Activated CD4-positive, alpha-beta T cell treated with anti-CD3 and anti-CD28 coated beads, Interleukin-2, amount 10 ng/mL, durations not matched to agents 24 days and 14 days (primary cell): ENCODE results near the gene BBS7. TPM values are rescaled to one million over a fixed set of nuclear protein-coding genes. Genes with fewer than 3 reads are reported as not detected.

ENCODE experiments used
- DNase-seq: peaks from one replicate; pipeline ENCODE4 v3.0.0; 2022
- H3K27ac Mint-ChIP-seq: one replicate; pipeline ENCODE4 v1.8.0; 2022; ENCODE audit warnings: mild to moderate bottlenecking, mixed read lengths
- H3K27me3 Mint-ChIP-seq: one replicate; pipeline ENCODE4 v1.8.0; 2022; ENCODE audit warnings: mixed read lengths
- H3K36me3 Mint-ChIP-seq: one replicate; pipeline ENCODE4 v1.8.0; 2022; ENCODE audit warnings: low read depth, mild to moderate bottlenecking, mixed read lengths
- H3K4me1 Mint-ChIP-seq: one replicate; pipeline ENCODE4 v1.8.0; 2021; ENCODE audit warnings: mixed read lengths
- H3K4me3 Mint-ChIP-seq: one replicate; pipeline ENCODE4 v1.8.0; 2022; ENCODE audit warnings: mild to moderate bottlenecking, moderate library complexity, mixed read lengths
- H3K9me3 Mint-ChIP-seq: one replicate; pipeline ENCODE4 v1.8.0; 2021; ENCODE audit warnings: mixed read lengths
- intact Hi-C: fragments of 100-400 bp; cut with micrococcal nuclease; formaldehyde crosslinking; loops from one replicate; pipeline ENCODE4 v1.15.1; 2023
- total RNA-seq: library from RNA; stranded (reverse); gene quantifications from 2 replicates; pipeline ENCODE4 v1.2.3, GENCODE V29; 2022

BBS7 gene
- total RNA-seq, 1 donor from 2014 or later = 18.3 TPM

DNA sequence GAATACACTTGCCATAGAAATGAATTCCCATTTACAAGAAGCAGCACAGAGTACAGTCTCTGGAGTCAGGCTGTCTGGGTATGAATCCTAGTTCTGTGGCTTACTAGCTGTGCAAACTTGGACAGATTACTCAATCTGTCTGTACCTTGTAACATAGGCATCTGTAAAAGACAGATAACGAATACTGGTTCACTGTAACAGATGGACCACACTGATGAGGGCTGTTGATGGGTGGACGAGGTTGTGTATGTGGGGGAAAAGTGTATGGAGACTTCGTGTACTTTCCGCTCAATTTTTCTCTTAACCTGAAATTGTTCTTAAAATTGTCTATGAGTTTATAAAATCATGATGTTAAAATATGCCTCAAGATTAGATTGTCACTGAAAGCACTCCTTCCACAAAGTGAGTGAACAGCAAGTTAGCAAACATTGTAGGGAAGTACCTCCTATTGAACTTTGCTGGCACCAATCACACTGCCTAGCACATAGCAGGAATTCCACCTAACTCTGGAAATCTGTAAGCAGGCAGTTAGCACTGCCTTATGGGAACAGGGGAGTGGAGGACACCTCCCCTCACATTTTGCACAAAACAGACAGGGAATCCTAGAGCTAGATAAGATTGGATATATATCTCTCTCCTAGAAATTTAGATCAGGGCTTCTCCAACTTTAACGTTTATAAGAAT lies 75.6 kb downstream of the BBS7 start:
- Mint-ChIP-seq H3K36me3 (no peaks in the 10 kb centered on the region), H3K9me3 (no peaks in the 10 kb centered on the region), H3K27ac (no peak overlapping the region), H3K4me1 (peaks cover 17% of the 10 kb centered on the region), H3K4me3 (no peak overlapping the region), H3K27me3 (no peaks in the 10 kb centered on the region)
- DNase-seq = no peak
- intact Hi-C loops = loop anchor here (10.0 kb wide), 1 partner anchor 640 kb away; no protein-coding TSS in a partner anchor

DNA sequence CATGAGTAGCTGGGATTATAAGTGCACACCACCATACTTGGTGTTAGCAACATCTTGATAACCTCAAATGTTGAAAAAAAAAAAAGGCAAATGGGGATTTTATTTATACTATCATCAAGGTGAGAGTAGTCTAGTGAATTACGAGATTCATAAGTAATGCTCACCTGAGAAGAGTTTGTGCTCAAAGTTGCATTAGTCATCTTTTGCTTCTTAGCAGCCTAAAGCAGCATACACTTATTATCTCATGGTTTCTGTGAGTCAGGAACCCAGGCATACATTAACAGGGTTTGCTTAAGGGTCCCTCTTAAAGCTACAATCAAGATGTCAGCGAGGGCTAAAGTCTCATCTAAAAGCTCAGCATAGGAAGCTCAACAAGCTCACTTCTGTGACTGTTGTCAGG lies 77.3 kb downstream of the BBS7 start:
- Mint-ChIP-seq H3K4me3 (no peak overlapping the region), H3K36me3 (no peaks in the 10 kb centered on the region), H3K27me3 (peaks cover 2% of the 10 kb centered on the region), H3K4me1 (peaks cover 20% of the 10 kb centered on the region), H3K9me3 (no peaks in the 10 kb centered on the region), H3K27ac (no peak overlapping the region)
- intact Hi-C loops = loop anchor here (10.0 kb wide), 1 partner anchor 638 kb away; no protein-coding TSS in a partner anchor
- DNase-seq = no peak

DNA sequence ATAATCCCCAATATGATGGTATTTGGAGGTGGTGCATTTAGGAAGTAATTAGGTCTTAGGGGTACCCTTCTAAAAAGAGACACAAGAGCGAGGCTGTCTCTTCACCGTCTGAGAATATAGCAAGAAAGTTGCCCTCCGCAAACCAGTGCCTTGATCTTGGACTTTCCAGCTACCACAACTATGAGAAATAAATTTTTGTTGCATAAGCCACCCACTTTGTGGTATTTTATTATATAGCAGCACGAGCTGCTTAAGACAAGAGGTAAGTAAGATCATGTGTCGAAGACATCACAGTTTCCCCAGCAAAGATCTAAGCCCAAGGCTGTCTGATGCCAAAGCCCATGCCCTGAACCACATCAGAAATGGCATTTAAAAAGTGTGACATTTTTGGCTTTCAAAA lies 78.8 kb downstream of the BBS7 start:
- H3K27ac Mint-ChIP-seq = no peak overlapping the region
- H3K9me3 Mint-ChIP-seq = no peaks in the 10 kb centered on the region
- no peak overlapping the region for H3K4me3 Mint-ChIP-seq
- no peak for DNase-seq
- intact Hi-C loops = loop anchor here (10.0 kb wide), 1 partner anchor 637 kb away; no protein-coding TSS in a partner anchor
- H3K4me1 Mint-ChIP-seq = peaks cover 20% of the 10 kb centered on the region
- peaks cover 5% of the 10 kb centered on the region for H3K27me3 Mint-ChIP-seq
- no peaks in the 10 kb centered on the region for H3K36me3 Mint-ChIP-seq

GRCh38 chr4:121790976-121791375 lies 79.3 kb downstream of the BBS7 start:
- DNase-seq = no peak
- H3K27me3 Mint-ChIP-seq = peaks cover 6% of the 10 kb centered on the region
- peaks cover 17% of the 10 kb centered on the region for H3K4me1 Mint-ChIP-seq
- no peak overlapping the region for H3K4me3 Mint-ChIP-seq
- no peaks in the 10 kb centered on the region for H3K9me3 Mint-ChIP-seq
- no peak overlapping the region for H3K27ac Mint-ChIP-seq
- intact Hi-C loops = loop anchor here (10.0 kb wide), 1 partner anchor 636 kb away; no protein-coding TSS in a partner anchor
- H3K36me3 Mint-ChIP-seq = no peaks in the 10 kb centered on the region

GRCh38 chr4:121789960-121790829 lies 80.1 kb downstream of the BBS7 start:
- Mint-ChIP-seq H3K27me3 (peaks cover 11% of the 10 kb centered on the region), H3K9me3 (no peaks in the 10 kb centered on the region), H3K4me3 (no peak overlapping the region), H3K4me1 (peaks cover 13% of the 10 kb centered on the region), H3K27ac (no peak overlapping the region), H3K36me3 (no peaks in the 10 kb centered on the region)
- intact Hi-C loops = loop anchor here (10.0 kb wide), 1 partner anchor 635 kb away; no protein-coding TSS in a partner anchor
- no peak for DNase-seq

DNA sequence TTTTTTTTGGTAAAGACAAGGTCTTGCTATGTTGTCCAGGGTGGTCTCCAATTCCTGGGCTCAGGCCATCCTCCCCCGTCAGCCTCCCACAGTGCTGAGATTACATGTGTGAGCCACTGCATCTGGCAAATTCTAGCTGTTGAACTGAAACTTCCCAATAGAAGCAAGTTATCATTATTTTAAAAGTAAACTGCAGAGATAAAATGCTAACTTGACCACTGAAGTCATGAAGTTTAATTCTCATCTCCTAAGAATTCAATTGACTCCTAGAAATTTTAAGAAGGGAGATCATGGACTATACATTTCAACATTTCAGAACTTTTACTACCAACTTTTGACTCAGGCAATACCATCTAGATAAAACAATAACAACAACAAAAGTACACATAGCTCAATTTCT lies 80.8 kb downstream of the BBS7 start:
- intact Hi-C loops = no loop called here
- Mint-ChIP-seq H3K4me3 (no peak overlapping the region), H3K36me3 (no peaks in the 10 kb centered on the region), H3K4me1 (peaks cover 13% of the 10 kb centered on the region), H3K9me3 (no peaks in the 10 kb centered on the region), H3K27ac (no peak overlapping the region), H3K27me3 (peaks cover 18% of the 10 kb centered on the region)
- no peak for DNase-seq

DNA sequence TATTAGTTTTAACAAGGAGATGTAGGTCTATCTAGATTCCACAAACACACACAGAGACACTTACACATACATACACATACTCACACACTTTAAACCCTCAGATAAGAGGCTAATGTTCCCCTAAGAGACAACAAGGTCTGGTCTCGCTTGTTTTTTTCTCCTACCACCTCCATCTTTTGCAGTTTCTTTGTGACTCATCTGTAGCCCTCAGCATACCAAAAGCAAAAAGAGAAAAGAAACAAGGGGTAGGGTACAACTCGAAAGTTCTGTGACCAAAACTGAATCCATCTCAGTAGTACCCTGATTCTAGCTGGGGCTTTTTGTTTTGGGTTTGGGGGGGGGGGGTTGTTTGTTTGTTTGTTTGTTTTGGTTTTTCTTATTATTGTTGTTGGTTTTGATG lies 81.4 kb downstream of the BBS7 start:
- no peak overlapping the region for H3K4me3 Mint-ChIP-seq
- intact Hi-C loops = no loop called here
- H3K4me1 Mint-ChIP-seq = peaks cover 13% of the 10 kb centered on the region
- peaks cover 23% of the 10 kb centered on the region for H3K27me3 Mint-ChIP-seq
- no peaks in the 10 kb centered on the region for H3K36me3 Mint-ChIP-seq
- DNase-seq = no peak
- no peak overlapping the region for H3K27ac Mint-ChIP-seq
- peaks cover 2% of the 10 kb centered on the region for H3K9me3 Mint-ChIP-seq

DNA sequence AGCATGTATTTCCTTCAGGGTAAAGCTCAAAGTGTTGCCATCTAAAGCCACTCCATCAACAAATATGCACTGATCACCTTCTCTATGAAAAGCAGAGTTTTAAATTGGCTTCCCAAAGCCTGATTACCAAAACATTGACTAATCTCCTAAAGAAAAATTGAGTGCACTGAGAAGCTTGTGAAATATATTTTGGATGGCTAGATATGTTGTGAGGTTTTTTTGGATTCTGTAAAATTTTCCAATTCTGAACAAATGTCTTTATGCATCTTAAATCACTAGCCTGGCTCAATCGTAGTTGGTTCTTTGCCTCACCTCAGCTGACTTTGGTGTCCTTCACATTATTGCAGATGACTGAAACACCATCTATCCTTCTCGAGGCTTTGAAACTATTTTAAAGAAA lies 84.1 kb downstream of the BBS7 start:
- no peak overlapping the region for H3K27ac Mint-ChIP-seq
- H3K4me1 Mint-ChIP-seq = peaks cover 13% of the 10 kb centered on the region
- H3K27me3 Mint-ChIP-seq = peaks cover 37% of the 10 kb centered on the region
- no peak for DNase-seq
- intact Hi-C loops = no loop called here
- H3K36me3 Mint-ChIP-seq = no peaks in the 10 kb centered on the region
- peaks cover 8% of the 10 kb centered on the region for H3K9me3 Mint-ChIP-seq
- no peak overlapping the region for H3K4me3 Mint-ChIP-seq

DNA sequence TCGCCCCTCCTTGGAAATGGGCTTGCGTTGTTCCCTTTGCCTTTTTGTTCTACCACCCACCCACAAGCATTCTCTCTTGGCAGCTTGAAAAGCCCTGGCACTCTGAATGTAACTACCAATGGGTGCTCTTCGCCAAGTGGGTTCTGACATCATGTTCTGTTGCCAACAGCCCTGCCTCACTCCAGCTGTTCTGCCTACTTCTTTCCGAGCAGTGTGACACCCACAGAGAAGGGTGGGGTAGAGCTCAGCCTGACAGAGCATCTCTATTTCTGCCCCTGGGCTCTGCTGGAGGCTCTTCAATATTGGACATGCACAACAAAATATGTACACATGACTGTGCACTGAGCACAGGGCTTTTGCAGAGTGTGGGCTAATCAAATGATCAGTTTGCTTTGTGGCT lies 84.8 kb downstream of the BBS7 start:
- Mint-ChIP-seq H3K4me1 (peaks cover 13% of the 10 kb centered on the region), H3K27ac (no peak overlapping the region)
- no peak for DNase-seq

GRCh38 chr4:121784975-121785374 lies 85.3 kb downstream of the BBS7 start:
- Mint-ChIP-seq H3K27me3 (peaks cover 46% of the 10 kb centered on the region), H3K27ac (no peak overlapping the region), H3K4me3 (no peak overlapping the region), H3K36me3 (no peaks in the 10 kb centered on the region), H3K9me3 (peaks cover 10% of the 10 kb centered on the region), H3K4me1 (peaks cover 11% of the 10 kb centered on the region)
- DNase-seq = no peak
- intact Hi-C loops = no loop called here

More for the DNA sequence above, 84.8 kb downstream of the BBS7 start:
- peaks cover 10% of the 10 kb centered on the region for H3K9me3 Mint-ChIP-seq
- no peaks in the 10 kb centered on the region for H3K36me3 Mint-ChIP-seq
- intact Hi-C loops = no loop called here
- no peak overlapping the region for H3K4me3 Mint-ChIP-seq
- H3K27me3 Mint-ChIP-seq = peaks cover 43% of the 10 kb centered on the region

DNA sequence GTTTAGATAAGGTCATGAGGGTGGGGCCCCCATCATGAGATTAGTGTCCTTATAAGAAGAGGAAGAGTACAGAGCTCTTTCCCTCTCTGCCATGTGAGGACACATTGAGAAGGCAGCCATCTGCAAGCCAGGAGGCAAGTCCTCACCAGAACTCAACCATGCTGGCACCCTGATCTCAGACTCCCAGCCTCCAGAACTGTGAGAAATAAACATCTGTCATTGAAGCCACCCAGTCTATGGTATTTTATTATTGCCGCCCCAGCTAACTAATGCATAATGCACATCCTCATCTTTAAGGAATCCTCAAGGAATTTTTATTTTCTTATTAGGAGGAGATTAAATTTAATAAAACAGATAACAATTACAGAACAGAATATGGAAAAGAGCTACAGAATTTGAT lies 85.9 kb downstream of the BBS7 start:
- H3K36me3 Mint-ChIP-seq = no peaks in the 10 kb centered on the region
- H3K4me1 Mint-ChIP-seq = peaks cover 10% of the 10 kb centered on the region
- DNase-seq = no peak
- intact Hi-C loops = no loop called here
- H3K9me3 Mint-ChIP-seq = peaks cover 10% of the 10 kb centered on the region
- no peak overlapping the region for H3K27ac Mint-ChIP-seq
- peaks cover 48% of the 10 kb centered on the region for H3K27me3 Mint-ChIP-seq
- no peak overlapping the region for H3K4me3 Mint-ChIP-seq

- H3K27ac Mint-ChIP-seq = no peak overlapping the region
- peaks cover 2% of the 10 kb centered on the region for H3K4me1 Mint-ChIP-seq
- peaks cover 48% of the 10 kb centered on the region for H3K27me3 Mint-ChIP-seq
- intact Hi-C loops = no loop called here
- H3K4me3 Mint-ChIP-seq = no peak overlapping the region
- DNase-seq = no peak
- H3K36me3 Mint-ChIP-seq = no peaks in the 10 kb centered on the region
- H3K9me3 Mint-ChIP-seq = peaks cover 10% of the 10 kb centered on the region
These were observed 87.1 kb downstream of the BBS7 start for GRCh38 chr4:121783210-121783609.

DNA sequence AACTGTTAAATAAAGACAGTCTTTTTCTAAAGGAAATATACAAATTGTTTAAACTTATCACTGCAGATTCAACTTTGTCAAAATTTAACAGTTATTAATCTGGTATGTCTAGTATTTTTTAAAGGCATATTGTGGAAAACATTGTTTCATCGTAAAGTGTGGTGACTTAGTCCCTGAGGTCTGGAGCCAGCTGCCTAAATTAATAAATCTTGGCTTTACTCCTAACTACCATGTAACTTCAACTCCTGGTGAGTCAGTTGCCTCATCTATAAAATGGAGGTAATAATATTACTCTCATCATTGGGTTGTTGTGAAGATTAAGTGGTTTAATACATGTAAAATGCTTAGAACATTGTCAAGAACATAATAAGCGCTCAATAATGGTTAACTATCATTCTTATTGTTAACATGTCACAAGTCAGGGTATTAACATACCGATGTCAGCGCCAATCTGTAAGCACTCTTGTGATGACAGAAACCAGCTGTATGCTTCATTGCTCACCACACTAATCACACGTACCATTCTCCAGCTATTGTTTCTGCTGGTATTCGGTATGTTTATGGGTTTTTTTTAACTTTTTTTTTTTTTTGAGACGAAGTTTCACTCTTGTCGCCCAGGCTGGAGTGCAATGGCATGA lies 91.2 kb downstream of the BBS7 start:
- peaks cover 39% of the 10 kb centered on the region for H3K27me3 Mint-ChIP-seq
- no peak overlapping the region for H3K4me3 Mint-ChIP-seq
- H3K4me1 Mint-ChIP-seq = no peaks in the 10 kb centered on the region
- H3K27ac Mint-ChIP-seq = no peak overlapping the region
- peaks cover 10% of the 10 kb centered on the region for H3K9me3 Mint-ChIP-seq
- DNase-seq = no peak
- intact Hi-C loops = no loop called here
- H3K36me3 Mint-ChIP-seq = no peaks in the 10 kb centered on the region

DNA sequence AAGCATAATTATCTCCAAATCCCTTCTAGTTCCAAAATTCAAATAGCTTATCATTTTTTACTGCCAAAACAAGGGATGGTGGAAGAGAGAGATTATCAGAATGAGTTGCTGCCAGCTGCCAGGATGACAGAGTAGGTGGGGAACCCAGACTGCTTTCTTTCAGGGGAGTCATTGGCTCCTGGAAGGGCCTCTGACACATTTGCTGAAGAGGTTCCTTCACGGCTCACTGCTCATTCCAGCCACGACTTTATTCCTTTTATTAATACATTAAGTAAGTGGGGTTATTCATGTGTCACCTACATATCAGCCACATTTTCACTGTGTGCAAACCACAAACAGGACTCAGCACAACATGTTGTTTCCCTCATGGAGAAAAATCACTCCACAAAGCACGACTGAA lies 92.6 kb downstream of the BBS7 start:
- intact Hi-C loops = no loop called here
- no peak for DNase-seq
- Mint-ChIP-seq H3K4me3 (no peak overlapping the region), H3K4me1 (no peaks in the 10 kb centered on the region), H3K27me3 (peaks cover 36% of the 10 kb centered on the region), H3K9me3 (peaks cover 5% of the 10 kb centered on the region), H3K27ac (no peak overlapping the region), H3K36me3 (no peaks in the 10 kb centered on the region)
